22Rv1 (cell line): ENCODE data around the gene BCAT1.

Experiments
- CTCF ChIP-seq: fragments of 450-650 bp; IDR thresholded peaks from 2 replicates; pipeline ENCODE4 v1.5.1; 2017; ENCODE audit warnings: mild to moderate bottlenecking
- ZFX ChIP-seq: fragments of 450-650 bp; IDR thresholded peaks from 2 replicates; pipeline ENCODE4 v1.6.1; 2017; ENCODE audit warnings: antibody characterized with exemption, borderline replicate concordance

GRCh38 chr12:24993793-24994192, 44.9 kb upstream of the BCAT1 start:
- TF ChIP-seq CTCF (no peak), ZFX (no peak)
